DND-41 (cell line): ENCODE data around the gene DSCAM.

Experiments
- CTCF ChIP-seq: IDR thresholded peaks from 2 replicates; pipeline ENCODE4 v1.5.1; 2012; ENCODE audit warnings: borderline replicate concordance, low read length, moderate library complexity, mild to moderate bottlenecking; ENCODE audit not compliant: poor library complexity, severe bottlenecking; ENCODE audit errors: extremely low read depth
- EZH2 ChIP-seq: IDR thresholded peaks from 3 replicates; pipeline ENCODE4 v1.6.1; 2012; ENCODE audit warnings: borderline replicate concordance, low read depth, mild to moderate bottlenecking, moderate library complexity, low read length, inconsistent platforms; ENCODE audit not compliant: severe bottlenecking

- TF ChIP-seq CTCF (no peak), EZH2 (no peak)
Observed at GRCh38 chr21:40331172-40331571, 515.8 kb downstream of the DSCAM start.
